SW480 (cell line): ENCODE results near the gene DNAH14.
A peak's percentile ranks its signal among the peaks of the same experiment; 100 is the strongest.

Source experiments
- DNase-seq: peaks from one replicate; pipeline ENCODE4 v3.0.0-alpha.2; 2016; ENCODE audit warnings: low spot score

Gene DNAH14

GRCh38 chr1:225406976-225407725 lies 477.7 kb downstream of the DNAH14 start:
- DNase-seq = no peak

- no peak for DNase-seq
Measured at GRCh38 chr1:225407755-225408154, 478.3 kb downstream of the DNAH14 start.

- DNase-seq = no peak
Measured at GRCh38 chr1:225408249-225408648, 478.8 kb downstream of the DNAH14 start.

GRCh38 chr1:225409051-225409450 lies 479.6 kb downstream of the DNAH14 start:
- DNase-seq = no peak

GRCh38 chr1:225410036-225410435 lies 480.6 kb downstream of the DNAH14 start:
- DNase-seq = no peak

- DNase-seq = no peak
Measured at GRCh38 chr1:225412321-225412720, 482.8 kb downstream of the DNAH14 start.

- peak; percentile 11 for DNase-seq
Measured at GRCh38 chr1:225412803-225413351, 483.4 kb downstream of the DNAH14 start.

- no peak for DNase-seq
Measured at GRCh38 chr1:225413708-225414375, 484.4 kb downstream of the DNAH14 start.

GRCh38 chr1:225415307-225415706 lies 485.8 kb downstream of the DNAH14 start:
- no peak for DNase-seq

GRCh38 chr1:225415967-225416745 lies 486.7 kb downstream of the DNAH14 start:
- DNase-seq = no peak

- DNase-seq = no peak
Measured at GRCh38 chr1:225418059-225418458, 488.6 kb downstream of the DNAH14 start.

- no peak for DNase-seq
Measured at GRCh38 chr1:225418598-225418997, 489.1 kb downstream of the DNAH14 start.

- no peak for DNase-seq
Measured at GRCh38 chr1:225422031-225422605, 492.6 kb downstream of the DNAH14 start.

- DNase-seq = no peak
Measured at GRCh38 chr1:225422795-225423517, 493.5 kb downstream of the DNAH14 start.

GRCh38 chr1:225423518-225423855 lies 494.0 kb downstream of the DNAH14 start:
- no peak for DNase-seq

- peak; percentile 44 for DNase-seq
Measured at GRCh38 chr1:225424562-225425200, 495.2 kb downstream of the DNAH14 start.

- DNase-seq = peak; percentile 74
Measured at GRCh38 chr1:225425201-225425786, 495.8 kb downstream of the DNAH14 start.

GRCh38 chr1:225426395-225427234 lies 497.1 kb downstream of the DNAH14 start:
- peak; percentile 58 for DNase-seq

GRCh38 chr1:225427235-225428067 lies 498.0 kb downstream of the DNAH14 start, which contains the start of gene LBR:
Gene LBR, minus strand, starts transcription at chr1:225428038. Its CDS starts 3,963 bp downstream, at chr1:225424075.
- peak; percentile 50 for DNase-seq
